ENCODE data around the gene POM121L2.

- TF ChIP-seq EZH2phosphoT487 (IDR thresholded peaks at IDR 0.05; ENCODE audit: insufficient read depth, low read depth) (no peak), EZH2 (IDR thresholded peaks at IDR 0.05; ENCODE audit: insufficient read depth, poor library complexity, severe bottlenecking) (no peak)
Measured at GRCh38 chr6:27334141-27334540, 22.1 kb upstream of the POM121L2 start.

All from GM23248 (cell line).